Measurements from ENCODE around the gene SOWAHA. TPM values are rescaled to one million over a fixed set of nuclear protein-coding genes. Genes with fewer than 3 reads are reported as not detected.

Gene SOWAHA
- total RNA-seq, 1 experiment from 2014 or later = 0.20 TPM

DNA sequence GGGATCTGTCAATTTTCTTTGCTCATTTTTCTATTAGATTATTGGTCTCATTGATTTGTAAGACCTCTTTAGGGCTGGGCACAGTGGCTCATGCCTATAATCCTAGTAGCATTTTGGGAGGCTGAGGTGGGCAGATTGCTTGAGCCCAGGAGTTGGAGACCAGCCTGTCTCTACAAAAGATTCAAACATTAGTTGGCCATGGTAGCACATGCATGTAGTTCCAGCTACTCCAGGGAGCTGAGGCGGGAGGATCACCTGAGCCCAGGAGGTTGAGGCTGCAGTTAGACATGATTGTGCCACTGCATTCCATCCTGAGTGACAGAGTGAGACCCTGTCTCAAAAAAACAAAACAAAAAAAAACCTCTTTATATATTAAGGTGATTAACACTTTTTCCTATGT, 23.8 kb downstream of the SOWAHA start:
- H3K79me1 ChIP-seq (ENCODE audit: insufficient read depth, low read depth, low read length, poor library complexity, severe bottlenecking) = no peaks in the 10 kb centered on the region
- H4K5ac ChIP-seq (ENCODE audit: insufficient read length, low read depth, low read length) = no peak overlapping the region
- no peaks in the 10 kb centered on the region for H3K9me3 ChIP-seq (ENCODE audit: control insufficient read depth, low read depth, low read length)
- Mint-ChIP-seq H3K4me3 (no peak overlapping the region), H3K27me3 (ENCODE audit: low read depth) (peaks cover 13% of the 10 kb centered on the region), H3K4me1 (no peaks in the 10 kb centered on the region; a peak in 1 of 4 replicates), H3K27ac (no peak overlapping the region), H3K36me3 (ENCODE audit: insufficient read depth in 1 of 3, low read depth in 3 of 3) (no peaks in the 10 kb centered on the region), H3K9me3 (no peaks in the 10 kb centered on the region)
- H3K18ac ChIP-seq (ENCODE audit: insufficient read length, low read depth, low read length) = no peak overlapping the region
- H2BK120ac ChIP-seq (ENCODE audit: low read depth, low read length, poor library complexity, severe bottlenecking) = no peak overlapping the region
- H4K91ac ChIP-seq (ENCODE audit: insufficient read length, low read depth, low read length) = no peak overlapping the region
- H2BK20ac ChIP-seq (ENCODE audit: low read depth, low read length, poor library complexity, severe bottlenecking) = no peak overlapping the region
- H3K4me2 ChIP-seq (ENCODE audit: insufficient read depth, insufficient read length, low read length) = no peak overlapping the region
- no peak overlapping the region for H3K4ac ChIP-seq (ENCODE audit: low read depth, low read length)
- H2BK15ac ChIP-seq (ENCODE audit: low read depth, low read length) = no peak overlapping the region
- no peak overlapping the region for H4K8ac ChIP-seq (replicated peaks; ENCODE audit: insufficient read length, low read depth, low read length)
- H2BK12ac ChIP-seq (ENCODE audit: insufficient read length, low read depth, low read length) = no peak overlapping the region
- H3K4me1 ChIP-seq (ENCODE audit: insufficient read depth, low read length) = no peaks in the 10 kb centered on the region
- H3K9ac ChIP-seq (ENCODE audit: extremely low read depth, insufficient read length, low read length) = no peak overlapping the region
- WGBS (ENCODE audit: extremely low coverage, insufficient read length, low lambda C conversion rate) = no CpG with 5 or more reads among the region's 1 CpG
- no peak for DNase-seq
- H3T11ph ChIP-seq (ENCODE audit: low read length) = no peak overlapping the region
- H3K23me2 ChIP-seq (ENCODE audit: insufficient read length, low read depth, low read length, poor library complexity, severe bottlenecking) = no peaks in the 10 kb centered on the region
- H2BK5ac ChIP-seq (ENCODE audit: insufficient read length, low read length) = no peak overlapping the region
- H2AK5ac ChIP-seq (ENCODE audit: insufficient read length, low read length) = no peak overlapping the region
- H3K27ac ChIP-seq (ENCODE audit: insufficient read length, low read depth, low read length) = no peak overlapping the region
- no peaks in the 10 kb centered on the region for H4K20me1 ChIP-seq (ENCODE audit: control insufficient read depth, insufficient read depth, insufficient read length)
- H3K14ac ChIP-seq (ENCODE audit: insufficient read depth, low read length) = no peak overlapping the region
- no peak overlapping the region for H3K56ac ChIP-seq (ENCODE audit: insufficient read length, low read depth, low read length)
- H3K79me2 ChIP-seq (ENCODE audit: insufficient read depth, low read length) = no peaks in the 10 kb centered on the region
- H2AFZ ChIP-seq (ENCODE audit: low read length) = no peak overlapping the region
- no peaks in the 10 kb centered on the region; the same call in 1 of the 2 replicates for H3K27me3 ChIP-seq (ENCODE audit: insufficient read depth, low read length)
- H3K23ac ChIP-seq (ENCODE audit: insufficient read length, low read depth, low read length) = no peak overlapping the region
- TF ChIP-seq CTCF (conservative IDR thresholded peaks at IDR 0.05) = no peak
